ENCODE measurements around the gene ACTG1.

GRCh38 chr17:81547614-81547982, 35.0 kb upstream of the ACTG1 start:
- TF ChIP-seq POLR2A (IDR thresholded peaks at IDR 0.05) (no peak), CTCF (IDR thresholded peaks at IDR 0.05) (no peak), POLR2AphosphoS5 (IDR thresholded peaks at IDR 0.05) (no peak)
